ENCODE results near the gene WDR18. TPM values are rescaled to one million over a fixed set of nuclear protein-coding genes. Genes with fewer than 3 reads are reported as not detected.
A peak's percentile ranks its signal among the peaks of the same experiment; 100 is the strongest.

WDR18 gene
- total and polyA plus RNA-seq, 2 experiments from 2014 or later: 155 to 157 TPM

DNA sequence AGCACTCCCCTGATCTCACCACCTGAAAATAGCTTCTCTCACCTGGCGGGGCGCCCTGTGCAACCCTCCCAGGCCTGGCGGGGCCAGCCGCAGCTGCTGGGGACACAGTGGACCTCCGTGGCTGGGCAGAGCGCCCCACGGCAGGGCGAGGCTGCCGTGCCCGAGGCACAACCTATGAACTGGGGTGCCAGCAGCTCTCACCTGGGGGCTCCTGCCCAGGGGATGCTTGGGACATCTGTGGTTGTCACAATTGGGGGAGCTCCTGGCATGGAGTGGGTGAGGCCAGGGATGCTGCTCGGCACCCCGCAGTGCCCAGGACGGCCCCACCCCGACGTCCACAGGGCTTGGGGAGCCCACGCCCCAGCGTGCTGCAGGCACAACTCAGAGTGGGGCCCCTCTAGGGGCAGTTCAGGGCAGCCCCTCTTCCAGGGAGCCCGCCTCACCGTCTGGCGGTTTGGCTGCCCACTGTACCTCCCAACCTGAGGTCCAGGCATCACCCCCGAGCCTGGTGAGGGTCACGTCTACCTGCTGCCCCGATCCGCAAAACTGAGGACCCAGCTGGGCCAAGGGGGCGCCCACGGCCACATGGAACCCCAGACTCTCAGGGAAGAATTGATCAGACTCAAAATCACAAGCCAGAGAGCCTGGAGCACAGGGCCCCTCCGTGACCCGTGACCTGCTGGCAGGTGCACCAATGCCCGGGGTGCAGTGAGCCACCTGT is 31.1 kb downstream of the WDR18 start:
- H3K36me3 Mint-ChIP-seq (ENCODE audit: low read depth): peaks cover 3% of the 10 kb centered on the region; the same call in 2 of the 3 replicates
- Histone ChIP-seq H3K27me3 (ENCODE audit: insufficient read depth) (no peaks in the 10 kb centered on the region), H3F3A (replicated peaks; ENCODE audit: low read depth) (0 out of 2 replicates have a peak, but pooled peaks cover 7% of the 10 kb centered on the region), H4K20me1 (replicated peaks; ENCODE audit: insufficient read depth) (peaks cover 24% of the 10 kb centered on the region), H3K4me3 (0 out of 2 replicates have a peak overlapping the region, but pooled peaks have one; percentile 28), H3K27ac (ENCODE audit: low read depth) (peak overlapping the region; percentile 66; the same call in 1 of the 2 replicates), H3K4me1 (ENCODE audit: insufficient read depth) (peaks cover 8% of the 10 kb centered on the region; the same call in 1 of the 2 replicates), H3K9me2 (ENCODE audit: insufficient read depth) (no peaks in the 10 kb centered on the region), H2AFZ (no peak overlapping the region), H3K36me3 (ENCODE audit: insufficient read depth) (no peaks in the 10 kb centered on the region), H3K4me2 (peak overlapping the region; percentile 64; the same call in 1 of the 2 replicates), H3K79me2 (replicated peaks; ENCODE audit: insufficient read depth) (peaks cover 66% of the 10 kb centered on the region)
- peak overlapping the region; percentile 43; the same call in 1 of the 3 replicates for H3K4me3 Mint-ChIP-seq
- peak overlapping the region; percentile 52; the same call in 1 of the 2 replicates for H3K27ac Mint-ChIP-seq
- H3K4me1 Mint-ChIP-seq: peaks cover 26% of the 10 kb centered on the region
- ATAC-seq: no peak
- no peaks in the 10 kb centered on the region for H3K9me3 Mint-ChIP-seq
- no peak for TF ChIP-seq CREB1 (CRISPR knock-in tag; IDR thresholded peaks at IDR 0.05; ENCODE audit: low read depth)
- no peak for TF ChIP-seq NANOG (IDR thresholded peaks at IDR 0.05; ENCODE audit: borderline replicate concordance)
- TF ChIP-seq, protein P1, sequence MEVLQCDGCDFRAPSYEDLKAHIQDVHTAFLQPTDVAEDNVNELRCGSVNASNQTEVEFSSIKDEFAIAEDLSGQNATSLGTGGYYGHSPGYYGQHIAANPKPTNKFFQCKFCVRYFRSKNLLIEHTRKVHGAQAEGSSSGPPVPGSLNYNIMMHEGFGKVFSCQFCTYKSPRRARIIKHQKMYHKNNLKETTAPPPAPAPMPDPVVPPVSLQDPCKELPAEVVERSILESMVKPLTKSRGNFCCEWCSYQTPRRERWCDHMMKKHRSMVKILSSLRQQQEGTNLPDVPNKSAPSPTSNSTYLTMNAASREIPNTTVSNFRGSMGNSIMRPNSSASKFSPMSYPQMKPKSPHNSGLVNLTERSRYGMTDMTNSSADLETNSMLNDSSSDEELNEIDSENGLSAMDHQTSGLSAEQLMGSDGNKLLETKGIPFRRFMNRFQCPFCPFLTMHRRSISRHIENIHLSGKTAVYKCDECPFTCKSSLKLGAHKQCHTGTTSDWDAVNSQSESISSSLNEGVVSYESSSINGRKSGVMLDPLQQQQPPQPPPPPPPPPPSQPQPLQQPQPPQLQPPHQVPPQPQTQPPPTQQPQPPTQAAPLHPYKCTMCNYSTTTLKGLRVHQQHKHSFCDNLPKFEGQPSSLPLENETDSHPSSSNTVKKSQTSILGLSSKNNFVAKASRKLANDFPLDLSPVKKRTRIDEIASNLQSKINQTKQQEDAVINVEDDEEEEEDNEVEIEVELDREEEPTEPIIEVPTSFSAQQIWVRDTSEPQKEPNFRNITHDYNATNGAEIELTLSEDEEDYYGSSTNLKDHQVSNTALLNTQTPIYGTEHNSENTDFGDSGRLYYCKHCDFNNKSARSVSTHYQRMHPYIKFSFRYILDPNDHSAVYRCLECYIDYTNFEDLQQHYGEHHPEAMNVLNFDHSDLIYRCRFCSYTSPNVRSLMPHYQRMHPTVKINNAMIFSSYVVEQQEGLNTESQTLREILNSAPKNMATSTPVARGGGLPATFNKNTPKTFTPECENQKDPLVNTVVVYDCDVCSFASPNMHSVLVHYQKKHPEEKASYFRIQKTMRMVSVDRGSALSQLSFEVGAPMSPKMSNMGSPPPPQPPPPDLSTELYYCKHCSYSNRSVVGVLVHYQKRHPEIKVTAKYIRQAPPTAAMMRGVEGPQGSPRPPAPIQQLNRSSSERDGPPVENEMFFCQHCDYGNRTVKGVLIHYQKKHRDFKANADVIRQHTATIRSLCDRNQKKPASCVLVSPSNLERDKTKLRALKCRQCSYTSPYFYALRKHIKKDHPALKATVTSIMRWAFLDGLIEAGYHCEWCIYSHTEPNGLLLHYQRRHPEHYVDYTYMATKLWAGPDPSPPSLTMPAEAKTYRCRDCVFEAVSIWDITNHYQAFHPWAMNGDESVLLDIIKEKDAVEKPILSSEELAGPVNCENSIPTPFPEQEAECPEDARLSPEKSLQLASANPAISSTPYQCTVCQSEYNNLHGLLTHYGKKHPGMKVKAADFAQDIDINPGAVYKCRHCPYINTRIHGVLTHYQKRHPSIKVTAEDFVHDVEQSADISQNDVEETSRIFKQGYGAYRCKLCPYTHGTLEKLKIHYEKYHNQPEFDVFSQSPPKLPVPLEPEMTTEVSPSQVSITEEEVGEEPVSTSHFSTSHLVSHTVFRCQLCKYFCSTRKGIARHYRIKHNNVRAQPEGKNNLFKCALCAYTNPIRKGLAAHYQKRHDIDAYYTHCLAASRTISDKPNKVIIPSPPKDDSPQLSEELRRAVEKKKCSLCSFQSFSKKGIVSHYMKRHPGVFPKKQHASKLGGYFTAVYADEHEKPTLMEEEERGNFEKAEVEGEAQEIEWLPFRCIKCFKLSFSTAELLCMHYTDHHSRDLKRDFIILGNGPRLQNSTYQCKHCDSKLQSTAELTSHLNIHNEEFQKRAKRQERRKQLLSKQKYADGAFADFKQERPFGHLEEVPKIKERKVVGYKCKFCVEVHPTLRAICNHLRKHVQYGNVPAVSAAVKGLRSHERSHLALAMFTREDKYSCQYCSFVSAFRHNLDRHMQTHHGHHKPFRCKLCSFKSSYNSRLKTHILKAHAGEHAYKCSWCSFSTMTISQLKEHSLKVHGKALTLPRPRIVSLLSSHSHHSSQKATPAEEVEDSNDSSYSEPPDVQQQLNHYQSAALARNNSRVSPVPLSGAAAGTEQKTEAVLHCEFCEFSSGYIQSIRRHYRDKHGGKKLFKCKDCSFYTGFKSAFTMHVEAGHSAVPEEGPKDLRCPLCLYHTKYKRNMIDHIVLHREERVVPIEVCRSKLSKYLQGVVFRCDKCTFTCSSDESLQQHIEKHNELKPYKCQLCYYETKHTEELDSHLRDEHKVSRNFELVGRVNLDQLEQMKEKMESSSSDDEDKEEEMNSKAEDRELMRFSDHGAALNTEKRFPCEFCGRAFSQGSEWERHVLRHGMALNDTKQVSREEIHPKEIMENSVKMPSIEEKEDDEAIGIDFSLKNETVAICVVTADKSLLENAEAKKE (CRISPR knock-in tag; IDR thresholded peaks at IDR 0.05): no peak
- TF ChIP-seq, protein P2, sequence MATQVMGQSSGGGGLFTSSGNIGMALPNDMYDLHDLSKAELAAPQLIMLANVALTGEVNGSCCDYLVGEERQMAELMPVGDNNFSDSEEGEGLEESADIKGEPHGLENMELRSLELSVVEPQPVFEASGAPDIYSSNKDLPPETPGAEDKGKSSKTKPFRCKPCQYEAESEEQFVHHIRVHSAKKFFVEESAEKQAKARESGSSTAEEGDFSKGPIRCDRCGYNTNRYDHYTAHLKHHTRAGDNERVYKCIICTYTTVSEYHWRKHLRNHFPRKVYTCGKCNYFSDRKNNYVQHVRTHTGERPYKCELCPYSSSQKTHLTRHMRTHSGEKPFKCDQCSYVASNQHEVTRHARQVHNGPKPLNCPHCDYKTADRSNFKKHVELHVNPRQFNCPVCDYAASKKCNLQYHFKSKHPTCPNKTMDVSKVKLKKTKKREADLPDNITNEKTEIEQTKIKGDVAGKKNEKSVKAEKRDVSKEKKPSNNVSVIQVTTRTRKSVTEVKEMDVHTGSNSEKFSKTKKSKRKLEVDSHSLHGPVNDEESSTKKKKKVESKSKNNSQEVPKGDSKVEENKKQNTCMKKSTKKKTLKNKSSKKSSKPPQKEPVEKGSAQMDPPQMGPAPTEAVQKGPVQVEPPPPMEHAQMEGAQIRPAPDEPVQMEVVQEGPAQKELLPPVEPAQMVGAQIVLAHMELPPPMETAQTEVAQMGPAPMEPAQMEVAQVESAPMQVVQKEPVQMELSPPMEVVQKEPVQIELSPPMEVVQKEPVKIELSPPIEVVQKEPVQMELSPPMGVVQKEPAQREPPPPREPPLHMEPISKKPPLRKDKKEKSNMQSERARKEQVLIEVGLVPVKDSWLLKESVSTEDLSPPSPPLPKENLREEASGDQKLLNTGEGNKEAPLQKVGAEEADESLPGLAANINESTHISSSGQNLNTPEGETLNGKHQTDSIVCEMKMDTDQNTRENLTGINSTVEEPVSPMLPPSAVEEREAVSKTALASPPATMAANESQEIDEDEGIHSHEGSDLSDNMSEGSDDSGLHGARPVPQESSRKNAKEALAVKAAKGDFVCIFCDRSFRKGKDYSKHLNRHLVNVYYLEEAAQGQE (IDR thresholded peaks at IDR 0.05; ENCODE audit: unreplicated experiment): no peak
- TF ChIP-seq, protein P3, sequence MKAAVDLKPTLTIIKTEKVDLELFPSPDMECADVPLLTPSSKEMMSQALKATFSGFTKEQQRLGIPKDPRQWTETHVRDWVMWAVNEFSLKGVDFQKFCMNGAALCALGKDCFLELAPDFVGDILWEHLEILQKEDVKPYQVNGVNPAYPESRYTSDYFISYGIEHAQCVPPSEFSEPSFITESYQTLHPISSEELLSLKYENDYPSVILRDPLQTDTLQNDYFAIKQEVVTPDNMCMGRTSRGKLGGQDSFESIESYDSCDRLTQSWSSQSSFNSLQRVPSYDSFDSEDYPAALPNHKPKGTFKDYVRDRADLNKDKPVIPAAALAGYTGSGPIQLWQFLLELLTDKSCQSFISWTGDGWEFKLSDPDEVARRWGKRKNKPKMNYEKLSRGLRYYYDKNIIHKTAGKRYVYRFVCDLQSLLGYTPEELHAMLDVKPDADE (IDR thresholded peaks at IDR 0.05): no peak
- no peak for TF ChIP-seq STAT1 (IDR thresholded peaks at IDR 0.05; ENCODE audit: unreplicated experiment)
- no peak for TF ChIP-seq EZH2 (IDR thresholded peaks at IDR 0.05; ENCODE audit: low read depth, unreplicated experiment)
- no peak for TF ChIP-seq JUNB (IDR thresholded peaks at IDR 0.05; ENCODE audit: unreplicated experiment)
- no peak for TF ChIP-seq POLR2AphosphoS5 (IDR thresholded peaks at IDR 0.05; ENCODE audit: low read depth)
- TF ChIP-seq EZH2phosphoT487 (IDR thresholded peaks at IDR 0.05; ENCODE audit: unreplicated experiment): no peak
- H3K27me3 Mint-ChIP-seq (ENCODE audit: insufficient read depth, low read depth, poor library complexity): peaks cover 6% of the 10 kb centered on the region
- no peak for DNase-seq (ENCODE audit: low spot score)
